Activated T-cell treated with anti-CD3 and anti-CD28 coated beads, Interleukin-2, amount 50 U/mL, for 72 hours (primary cell): Measurements from ENCODE around the gene ARMC9. TPM values are rescaled to one million over a fixed set of nuclear protein-coding genes. Genes with fewer than 3 reads are reported as not detected.
"Not testable (repeated sequence)": the region's sequence is repeated elsewhere in the genome, so short reads cannot be mapped to it uniquely, and the experiment has no call there.

Experiments used
- ATAC-seq, 2 donors: fragments of 150-1000 bp; cut with Tn5 transposase; replicated peaks in 1 of 2; 2 replicates each; pipeline ENCODE4 v1.10.0; 2021; ENCODE audit warnings: moderate library complexity in 2 of 2, mild to moderate bottlenecking in 1 of 2
- DNase-seq, 2 donors: peaks; one replicate each; pipeline ENCODE4 v3.0.0; 2021 to 2022; ENCODE audit warnings: mixed read lengths in 1 of 2
- H3K27ac Mint-ChIP-seq: one replicate; pipeline ENCODE4 v1.8.0; 2022; ENCODE audit warnings: mild to moderate bottlenecking, moderate library complexity, mixed read lengths
- H3K27me3 Mint-ChIP-seq: one replicate; pipeline ENCODE4 v1.8.0; 2022; ENCODE audit warnings: low read depth, mixed read lengths
- H3K36me3 Mint-ChIP-seq, 2 donors: one replicate each; pipeline ENCODE4 v1.8.0; 2022; ENCODE audit warnings: mixed read lengths in 2 of 2, mild to moderate bottlenecking in 1 of 2; ENCODE audit not compliant: insufficient read depth in 2 of 2
- H3K4me1 Mint-ChIP-seq: one replicate; pipeline ENCODE4 v1.8.0; 2022; ENCODE audit warnings: low read depth, mixed read lengths
- H3K4me3 Mint-ChIP-seq, 2 donors: one replicate each; pipeline ENCODE4 v1.8.0; 2022; ENCODE audit warnings: mild to moderate bottlenecking in 2 of 2, mixed read lengths in 2 of 2, moderate library complexity in 2 of 2
- H3K9me3 Mint-ChIP-seq, 2 donors: one replicate each; pipeline ENCODE4 v1.8.0; 2022; ENCODE audit warnings: mixed read lengths in 2 of 2
- total RNA-seq, 2 donors: library from RNA; stranded (reverse); gene quantifications; one replicate each; pipeline ENCODE4 v1.2.3, GENCODE V29; 2022

ARMC9 gene
- total RNA-seq, 2 donors from 2014 or later = 1.4 to 2.1 TPM

- H3K27me3 Mint-ChIP-seq = peaks cover 19% of the 10 kb centered on the region
These were observed 12.1 kb upstream of the ARMC9 start for GRCh38 chr2:231186325-231186724.

GRCh38 chr2:231187736-231188505 lies 10.5 kb upstream of the ARMC9 start:
- H3K9me3 Mint-ChIP-seq = no peaks in the 10 kb centered on the region
- H3K27me3 Mint-ChIP-seq = peaks cover 19% of the 10 kb centered on the region
- H3K4me3 Mint-ChIP-seq = no peak overlapping the region
- DNase-seq = no peak
- no peaks in the 10 kb centered on the region for H3K4me1 Mint-ChIP-seq
- H3K27ac Mint-ChIP-seq = no peak overlapping the region
- ATAC-seq = no peak
- no peaks in the 10 kb centered on the region for H3K36me3 Mint-ChIP-seq

More at GRCh38 chr2:231186325-231186724, 12.1 kb upstream of the ARMC9 start:
- no peaks in the 10 kb centered on the region for H3K9me3 Mint-ChIP-seq
- H3K36me3 Mint-ChIP-seq = no peaks in the 10 kb centered on the region
- no peak overlapping the region for H3K4me3 Mint-ChIP-seq
- H3K4me1 Mint-ChIP-seq = no peaks in the 10 kb centered on the region
- DNase-seq = no peak
- no peak overlapping the region for H3K27ac Mint-ChIP-seq
- no peak for ATAC-seq

GRCh38 chr2:231188506-231189170 lies 9.8 kb upstream of the ARMC9 start:
- Mint-ChIP-seq H3K4me3 (no peak overlapping the region), H3K4me1 (no peaks in the 10 kb centered on the region), H3K27ac (no peak overlapping the region), H3K9me3 (no peaks in the 10 kb centered on the region), H3K27me3 (peaks cover 19% of the 10 kb centered on the region), H3K36me3 (no peaks in the 10 kb centered on the region)
- ATAC-seq (no peak), DNase-seq (no peak)

- no peak overlapping the region for H3K4me3 Mint-ChIP-seq
- H3K4me1 Mint-ChIP-seq = no peaks in the 10 kb centered on the region
- no peaks in the 10 kb centered on the region for H3K9me3 Mint-ChIP-seq
- H3K27me3 Mint-ChIP-seq = peaks cover 19% of the 10 kb centered on the region
- DNase-seq (no peak), ATAC-seq (no peak)
- H3K27ac Mint-ChIP-seq = no peak overlapping the region
- no peaks in the 10 kb centered on the region for H3K36me3 Mint-ChIP-seq
These were observed 9.3 kb upstream of the ARMC9 start for GRCh38 chr2:231189171-231189530.

GRCh38 chr2:231189571-231190495 lies 8.6 kb upstream of the ARMC9 start:
- Mint-ChIP-seq H3K27ac (no peak overlapping the region), H3K36me3 (no peaks in the 10 kb centered on the region), H3K4me3 (no peak overlapping the region), H3K9me3 (no peaks in the 10 kb centered on the region), H3K27me3 (peaks cover 19% of the 10 kb centered on the region), H3K4me1 (no peaks in the 10 kb centered on the region)
- DNase-seq = no peak
- no peak for ATAC-seq

- ATAC-seq (no peak), DNase-seq (no peak)
- no peak overlapping the region for H3K27ac Mint-ChIP-seq
- H3K4me3 Mint-ChIP-seq = no peak overlapping the region
- H3K36me3 Mint-ChIP-seq = no peaks in the 10 kb centered on the region
- H3K4me1 Mint-ChIP-seq = no peaks in the 10 kb centered on the region
- H3K27me3 Mint-ChIP-seq = peaks cover 19% of the 10 kb centered on the region
- no peaks in the 10 kb centered on the region for H3K9me3 Mint-ChIP-seq
These were observed 7.8 kb upstream of the ARMC9 start for GRCh38 chr2:231190531-231191197.

- H3K27ac Mint-ChIP-seq = no peak overlapping the region
- H3K4me1 Mint-ChIP-seq = no peaks in the 10 kb centered on the region
- H3K36me3 Mint-ChIP-seq = no peaks in the 10 kb centered on the region
- no peaks in the 10 kb centered on the region for H3K9me3 Mint-ChIP-seq
- ATAC-seq = no peak
- DNase-seq = no peak
- H3K4me3 Mint-ChIP-seq = no peak overlapping the region
- peaks cover 19% of the 10 kb centered on the region for H3K27me3 Mint-ChIP-seq
These were observed 6.2 kb upstream of the ARMC9 start for GRCh38 chr2:231191896-231192872.

GRCh38 chr2:231193216-231193615 lies 5.2 kb upstream of the ARMC9 start:
- Mint-ChIP-seq H3K4me1 (peaks cover 9% of the 10 kb centered on the region), H3K27ac (no peak overlapping the region), H3K36me3 (no peaks in the 10 kb centered on the region), H3K27me3 (peaks cover 19% of the 10 kb centered on the region), H3K4me3 (no peak overlapping the region), H3K9me3 (no peaks in the 10 kb centered on the region)
- DNase-seq (no peak), ATAC-seq (no peak)

- Mint-ChIP-seq H3K4me3 (peak overlapping the region in 1 of 2 donors; percentile 0), H3K9me3 (no peaks in the 10 kb centered on the region), H3K27ac (no peak overlapping the region), H3K4me1 (peaks cover 9% of the 10 kb centered on the region), H3K36me3 (no peaks in the 10 kb centered on the region), H3K27me3 (peaks cover 4% of the 10 kb centered on the region)
- ATAC-seq (no peak), DNase-seq (no peak)
These were observed 1.8 kb upstream of the ARMC9 start for GRCh38 chr2:231196592-231196991.

- H3K9me3 Mint-ChIP-seq, DNase-seq, H3K27ac Mint-ChIP-seq, H3K4me1 Mint-ChIP-seq, H3K36me3 Mint-ChIP-seq, H3K27me3 Mint-ChIP-seq, ATAC-seq: not testable (repeated sequence)
- peak overlapping the region; percentile 85 to 87 for H3K4me3 Mint-ChIP-seq
These were observed 1.2 kb upstream of the ARMC9 start for GRCh38 chr2:231197196-231197595.

- DNase-seq (no peak), ATAC-seq (no peak)
- peak overlapping the region; percentile 85 to 87 for H3K4me3 Mint-ChIP-seq
- H3K36me3 Mint-ChIP-seq = no peaks in the 10 kb centered on the region
- H3K9me3 Mint-ChIP-seq = no peaks in the 10 kb centered on the region
- peak overlapping the region; percentile 61 for H3K27ac Mint-ChIP-seq
- H3K27me3 Mint-ChIP-seq = peaks cover 6% of the 10 kb centered on the region
- H3K4me1 Mint-ChIP-seq = peaks cover 9% of the 10 kb centered on the region
These were observed 633 bp upstream of the ARMC9 start for GRCh38 chr2:231197706-231198290.
